HS-27A (cell line): ENCODE results near the gene NRCAM.

Experiments used
- DNase-seq: peaks from one replicate; pipeline ENCODE4 v3.0.0-alpha.2; 2012; ENCODE audit warnings: low read depth, missing footprints

The NRCAM gene

GRCh38 chr7:108424013-108424412 is 32.2 kb downstream of the NRCAM start:
- DNase-seq = no peak

- no peak for DNase-seq
Observed at GRCh38 chr7:108423089-108423989, 32.9 kb downstream of the NRCAM start.

GRCh38 chr7:108421720-108422331 is 34.4 kb downstream of the NRCAM start:
- no peak for DNase-seq

- no peak for DNase-seq
Observed at GRCh38 chr7:108419961-108420908, 36.0 kb downstream of the NRCAM start.

- no peak for DNase-seq
Observed at GRCh38 chr7:108418946-108419345, 37.3 kb downstream of the NRCAM start.

GRCh38 chr7:108417926-108418325 is 38.3 kb downstream of the NRCAM start:
- no peak for DNase-seq

- DNase-seq = no peak
Observed at GRCh38 chr7:108417144-108417543, 39.1 kb downstream of the NRCAM start.

- no peak for DNase-seq
Observed at GRCh38 chr7:108415821-108416536, 40.3 kb downstream of the NRCAM start.

- no peak for DNase-seq
Observed at GRCh38 chr7:108415084-108415483, 41.2 kb downstream of the NRCAM start.

GRCh38 chr7:108413782-108414492 is 42.3 kb downstream of the NRCAM start:
- no peak for DNase-seq

GRCh38 chr7:108413337-108413736 is 42.9 kb downstream of the NRCAM start:
- no peak for DNase-seq

- no peak for DNase-seq
Observed at GRCh38 chr7:108409146-108409545, 47.1 kb downstream of the NRCAM start.

GRCh38 chr7:108408296-108408991 is 47.8 kb downstream of the NRCAM start:
- no peak for DNase-seq

- no peak for DNase-seq
Observed at GRCh38 chr7:108407676-108408075, 48.6 kb downstream of the NRCAM start.

GRCh38 chr7:108406222-108406890 is 49.9 kb downstream of the NRCAM start:
- no peak for DNase-seq

GRCh38 chr7:108404509-108405420 is 51.5 kb downstream of the NRCAM start:
- no peak for DNase-seq

GRCh38 chr7:108403597-108404217 is 52.5 kb downstream of the NRCAM start:
- no peak for DNase-seq

GRCh38 chr7:108402865-108403264 is 53.4 kb downstream of the NRCAM start:
- no peak for DNase-seq
